ENCODE results near the gene INSL4.

- TF ChIP-seq CTCF (conservative IDR thresholded peaks at IDR 0.05; ENCODE audit: low read depth, low read length) (no peak), EZH2 (IDR thresholded peaks at IDR 0.05; ENCODE audit: borderline replicate concordance, low read depth, low read length, poor library complexity, severe bottlenecking) (no peak)
Measured at GRCh38 chr9:5185220-5185840, 45.9 kb upstream of the INSL4 start, which contains the start of gene INSL6.
